Measurements from ENCODE around the gene RBMS1.

The RBMS1 gene

DNA sequence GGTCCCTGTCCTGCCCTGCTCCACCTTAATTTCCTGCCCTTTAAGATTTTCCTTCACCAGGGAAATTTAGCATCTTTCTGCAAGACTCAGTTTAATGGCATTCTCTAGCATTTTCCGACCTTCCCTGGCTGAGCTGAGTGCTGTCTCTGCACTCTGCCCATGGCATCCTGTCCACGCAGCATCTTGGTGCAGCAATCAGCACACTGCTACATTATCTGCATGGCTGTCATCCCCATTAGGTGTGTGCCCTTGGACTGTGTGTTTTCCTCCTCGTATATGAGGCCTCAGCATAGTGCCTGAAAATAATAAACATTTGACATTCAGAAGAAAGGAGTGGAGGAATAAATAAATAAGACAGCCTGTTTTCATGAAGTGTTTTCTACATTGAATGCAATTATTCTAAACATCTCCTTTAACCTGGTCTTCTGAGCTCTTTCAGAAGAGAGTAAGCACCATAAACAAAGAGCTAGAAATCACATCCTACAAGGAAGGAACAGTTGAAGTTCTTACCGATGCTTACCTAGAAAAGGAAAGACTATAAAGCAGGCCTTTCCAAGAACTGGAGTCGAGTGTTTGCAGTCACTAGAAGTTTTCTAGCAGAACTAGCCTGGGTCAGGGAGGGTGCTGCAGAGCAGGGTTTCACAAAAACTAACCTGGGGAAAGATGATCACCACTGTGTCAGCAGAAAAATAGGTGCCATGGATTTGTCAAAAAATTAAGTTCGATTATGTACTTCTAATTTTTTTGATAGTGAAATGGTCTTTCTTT lies 162.2 kb downstream of the RBMS1 start:
- DNase-seq (ENCODE audit: low read depth), result no peak

DNA sequence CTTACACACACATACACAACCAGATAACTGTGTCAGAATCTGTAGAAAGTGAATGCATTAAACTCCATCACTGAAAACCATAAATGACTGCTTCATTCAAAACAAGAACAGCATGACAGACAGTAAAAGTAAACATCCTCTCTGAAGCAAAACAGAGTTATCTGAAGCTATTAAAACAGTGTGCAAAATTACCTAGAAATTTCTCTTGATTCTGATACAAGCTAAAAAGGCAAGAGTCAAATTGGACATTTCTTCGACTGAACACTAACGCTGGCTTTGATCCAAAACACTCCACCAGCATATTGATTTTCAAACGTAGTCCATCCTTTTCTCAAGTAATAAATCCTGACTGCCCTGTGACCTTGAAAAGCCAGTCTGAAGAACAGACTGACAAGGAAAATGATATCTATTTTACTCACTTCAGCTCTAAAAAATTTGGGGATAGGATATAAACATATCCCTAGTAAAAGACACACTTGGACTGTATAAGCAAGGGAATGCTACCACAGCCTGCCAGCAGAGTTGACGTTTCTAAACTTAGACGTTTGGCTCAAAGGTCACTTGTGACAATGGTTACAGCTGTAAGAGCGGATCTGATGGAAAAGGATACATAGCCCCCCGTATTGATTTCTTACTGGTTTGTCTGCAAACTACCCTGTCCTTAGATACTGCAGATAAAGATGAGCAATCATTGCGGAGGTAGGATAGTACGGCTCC lies 164.6 kb downstream of the RBMS1 start:
- no peak for DNase-seq (ENCODE audit: low read depth)

DNA sequence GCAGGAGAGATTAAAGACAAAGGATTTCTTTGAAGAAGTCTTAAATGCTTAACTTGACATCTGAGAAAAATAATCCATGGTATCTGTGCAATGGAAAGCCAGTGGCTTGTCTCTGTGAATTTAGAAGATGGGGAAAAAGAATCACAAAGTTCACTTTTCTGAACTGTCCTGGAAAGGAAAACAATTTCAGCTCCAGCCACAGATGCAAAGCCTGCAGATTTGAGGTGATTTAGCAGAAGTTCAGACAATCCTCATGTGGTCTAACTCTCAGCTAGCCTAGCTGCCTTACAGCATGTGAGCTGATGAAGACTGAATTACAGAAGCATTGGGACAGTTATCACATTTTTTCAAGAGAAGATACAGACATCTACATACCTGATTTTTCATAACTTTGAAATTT lies 166.8 kb downstream of the RBMS1 start:
- no peak for DNase-seq (ENCODE audit: low read depth)

DNA sequence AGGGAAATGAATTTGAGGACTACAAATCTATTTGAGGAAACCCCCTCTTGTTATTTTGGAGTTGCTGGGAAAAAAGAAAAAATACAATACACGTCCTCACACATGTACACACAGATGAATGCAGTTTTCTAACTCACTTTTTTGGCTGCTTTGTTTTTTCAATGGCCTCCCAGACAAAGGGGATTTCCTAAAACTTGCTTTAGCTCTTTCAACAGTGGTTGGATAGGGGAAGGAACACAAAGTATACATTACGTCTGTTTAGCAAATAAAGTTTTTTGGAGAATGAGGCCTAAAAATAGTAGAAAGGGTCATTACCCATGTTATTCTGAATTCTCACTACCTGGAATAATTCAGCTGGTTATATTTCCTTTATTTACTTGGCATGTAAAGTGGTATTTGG lies 168.2 kb downstream of the RBMS1 start:
- no peak for DNase-seq (ENCODE audit: low read depth)

DNA sequence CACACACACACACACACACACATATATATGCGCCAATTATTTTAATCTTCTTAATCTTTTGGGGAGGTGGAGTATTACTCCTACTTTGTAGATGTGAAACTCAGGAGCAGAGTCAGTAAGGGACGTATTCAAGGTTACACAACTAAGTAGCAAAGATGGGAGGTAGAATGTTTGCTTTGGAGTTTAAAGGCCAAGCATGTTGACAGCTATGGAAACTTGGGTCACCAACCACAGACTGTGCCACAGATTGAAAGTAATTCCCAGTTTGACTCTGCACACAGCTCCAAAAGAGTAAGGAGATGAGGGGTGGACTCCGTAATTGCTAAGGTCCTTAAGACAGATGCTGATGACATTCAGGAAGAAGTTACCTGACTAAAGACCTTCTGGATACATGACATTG lies 168.7 kb downstream of the RBMS1 start:
- no peak for DNase-seq (ENCODE audit: low read depth)

DNA sequence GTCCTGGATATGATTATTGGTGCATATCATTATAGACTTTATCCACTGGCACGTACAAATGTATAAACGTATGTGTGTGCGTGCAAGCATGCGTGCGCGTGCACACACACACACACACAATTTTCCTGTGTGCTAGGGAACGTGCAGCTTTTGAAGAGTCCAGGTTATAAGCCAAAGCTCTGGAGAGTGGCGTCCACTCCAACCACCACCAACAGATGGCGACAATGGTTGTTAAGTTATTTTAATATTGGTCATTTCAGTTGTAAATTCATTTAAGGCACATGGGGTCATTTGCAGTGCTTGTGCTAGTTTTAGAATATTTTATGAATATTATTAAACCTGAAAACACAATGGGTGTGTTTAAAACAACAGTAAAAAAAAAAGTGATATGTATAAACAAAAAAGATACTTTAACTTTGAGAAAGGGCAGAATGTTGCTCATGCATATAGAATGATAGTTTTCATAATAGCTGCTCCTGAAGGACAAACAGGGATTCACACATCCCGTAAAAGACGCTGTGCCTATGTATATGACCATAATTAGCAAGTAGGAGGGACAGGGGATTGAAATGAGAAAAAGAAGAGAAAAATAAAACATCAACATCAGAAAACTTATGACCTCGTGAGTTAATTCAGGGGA lies 169.3 kb downstream of the RBMS1 start:
- DNase-seq (ENCODE audit: low read depth), result no peak

DNA sequence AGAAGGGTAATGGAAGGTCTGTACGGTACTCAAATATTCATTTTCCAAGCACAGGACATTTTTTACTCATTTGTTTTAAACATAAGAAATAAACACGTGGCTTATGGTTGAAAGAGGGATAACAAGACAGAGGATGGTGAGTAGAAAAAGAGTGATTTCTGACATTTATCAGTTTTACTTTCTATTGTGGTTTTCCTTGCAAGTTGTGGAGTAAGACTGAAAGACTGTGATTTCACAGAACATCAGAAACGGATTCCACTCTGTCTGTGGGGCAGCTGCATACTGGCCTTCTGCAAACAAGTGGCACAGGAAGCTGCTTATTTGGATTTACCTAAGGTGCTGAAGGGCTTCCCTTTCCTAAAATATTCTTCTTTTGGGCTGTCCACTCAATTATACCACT lies 171.3 kb downstream of the RBMS1 start:
- no peak for DNase-seq (ENCODE audit: low read depth)

DNA sequence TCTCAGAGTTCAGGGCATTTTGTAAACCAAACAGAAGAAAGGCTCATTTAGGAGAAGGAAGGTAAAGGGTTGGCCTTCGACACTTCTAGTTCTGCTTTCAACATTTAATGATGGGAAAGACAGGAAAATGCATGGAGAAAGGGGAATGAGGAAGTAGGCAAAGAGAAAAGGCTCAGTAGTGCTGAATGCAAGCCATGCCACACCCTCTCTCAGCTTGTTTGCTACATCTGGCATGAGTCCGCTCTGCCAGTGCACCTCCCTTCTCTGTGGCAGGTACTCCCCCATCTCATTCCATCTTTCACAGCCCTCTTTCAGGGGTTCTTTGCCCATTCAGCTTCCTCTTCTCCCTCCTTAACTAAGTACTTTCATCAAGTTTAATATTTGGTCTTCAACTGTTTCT lies 172.6 kb downstream of the RBMS1 start:
- DNase-seq (ENCODE audit: low read depth), result no peak

DNA sequence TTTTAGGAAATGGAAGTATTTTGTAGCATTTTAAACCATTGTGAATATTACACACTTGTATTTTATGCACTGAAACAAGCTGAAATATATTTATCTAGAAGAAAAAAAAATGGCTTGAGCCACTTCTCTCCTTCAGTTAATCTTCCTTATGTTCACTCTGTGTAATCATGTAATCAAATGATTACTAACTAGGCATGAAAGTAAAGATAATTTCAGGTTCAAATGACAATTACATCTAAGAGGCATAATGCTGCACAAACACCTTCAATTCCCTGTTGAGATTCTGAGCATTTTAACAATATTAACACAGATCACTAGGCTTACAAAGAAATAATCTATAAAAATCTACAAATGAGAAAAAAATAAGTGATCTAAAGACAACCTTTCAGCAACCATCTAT lies 173.9 kb downstream of the RBMS1 start:
- no peak for DNase-seq (ENCODE audit: low read depth)

DNA sequence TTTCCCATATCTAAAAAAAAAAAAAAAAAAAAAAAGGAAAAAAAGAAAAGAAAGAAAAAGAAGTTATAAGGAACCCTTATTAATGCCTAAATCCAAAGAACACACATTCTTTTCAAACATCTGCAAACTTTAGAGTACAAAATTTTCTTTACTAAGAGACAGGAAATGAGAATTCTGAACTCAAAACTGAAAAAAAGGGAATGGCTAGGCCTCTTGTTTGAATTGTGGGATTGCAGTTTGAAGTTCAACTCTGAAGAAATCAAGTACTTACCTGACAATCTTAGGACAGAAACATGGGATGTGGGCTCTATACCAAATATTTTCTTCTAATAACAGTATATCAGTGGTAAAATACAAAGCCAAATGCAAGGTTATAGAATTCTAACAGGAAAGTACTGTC lies 175.4 kb downstream of the RBMS1 start:
- DNase-seq (ENCODE audit: low read depth), result no peak

DNA sequence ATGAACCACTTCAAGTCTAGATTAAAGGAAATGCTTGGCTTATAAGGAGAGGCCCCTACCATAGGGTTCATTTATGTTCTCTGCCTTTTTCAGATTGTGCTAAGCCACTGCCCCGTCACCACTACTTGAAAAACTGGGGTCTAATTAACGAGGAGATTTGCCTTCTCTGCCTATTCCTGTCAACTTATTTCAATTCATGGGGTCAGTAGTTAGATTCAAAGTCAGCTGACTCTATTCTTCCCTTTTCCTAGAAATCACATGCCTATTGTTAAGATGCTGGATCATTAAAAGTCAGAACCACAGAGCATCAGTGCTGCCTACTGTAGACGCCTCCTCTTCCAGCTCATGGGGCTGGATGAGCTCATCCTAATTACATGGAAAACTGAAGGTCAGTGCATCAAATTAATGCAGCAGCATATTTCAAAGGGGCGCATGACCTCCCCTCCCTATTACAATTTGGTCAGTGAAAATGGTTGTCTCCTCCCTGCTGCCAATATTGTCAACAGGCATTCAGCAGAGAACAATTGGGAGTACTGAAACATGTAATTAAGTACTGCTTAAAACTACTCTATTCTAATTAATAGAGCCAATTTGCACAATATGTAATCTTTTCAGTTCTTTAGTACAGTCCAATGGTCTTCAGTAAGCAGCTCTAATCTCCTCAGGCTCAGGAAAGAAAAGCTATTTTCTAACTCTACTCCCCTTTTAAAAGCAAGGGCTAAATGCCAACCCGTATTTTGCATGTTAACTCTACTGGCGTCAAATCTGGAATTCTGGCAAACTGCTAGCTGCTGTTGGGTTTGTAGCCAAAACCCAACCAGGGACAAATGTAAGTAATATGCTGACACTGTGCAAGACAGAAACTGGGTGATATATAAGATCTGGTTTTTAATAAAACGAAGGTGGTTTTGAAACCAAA lies 176.2 kb downstream of the RBMS1 start:
- DNase-seq (ENCODE audit: low read depth), result peak; percentile 64

DNA sequence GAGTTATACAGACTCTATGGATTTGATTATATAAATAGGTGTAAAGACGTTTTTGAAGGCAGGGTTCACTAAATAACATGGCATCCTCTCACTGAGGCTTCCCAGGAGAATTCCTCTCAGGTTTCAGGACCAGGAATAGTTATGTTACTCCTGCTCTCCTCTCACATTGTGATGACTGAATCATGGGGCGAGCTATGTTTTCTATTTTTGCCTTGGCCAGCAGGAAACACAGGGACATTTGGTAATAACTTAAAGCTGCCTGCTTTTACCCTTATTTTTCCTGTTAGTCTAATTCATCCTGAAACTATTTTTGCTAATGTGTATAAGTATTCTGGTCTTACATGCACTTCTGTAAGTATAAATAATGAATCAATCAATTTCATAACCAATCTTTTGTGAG lies 178.3 kb downstream of the RBMS1 start:
- DNase-seq (ENCODE audit: low read depth), result no peak

DNA sequence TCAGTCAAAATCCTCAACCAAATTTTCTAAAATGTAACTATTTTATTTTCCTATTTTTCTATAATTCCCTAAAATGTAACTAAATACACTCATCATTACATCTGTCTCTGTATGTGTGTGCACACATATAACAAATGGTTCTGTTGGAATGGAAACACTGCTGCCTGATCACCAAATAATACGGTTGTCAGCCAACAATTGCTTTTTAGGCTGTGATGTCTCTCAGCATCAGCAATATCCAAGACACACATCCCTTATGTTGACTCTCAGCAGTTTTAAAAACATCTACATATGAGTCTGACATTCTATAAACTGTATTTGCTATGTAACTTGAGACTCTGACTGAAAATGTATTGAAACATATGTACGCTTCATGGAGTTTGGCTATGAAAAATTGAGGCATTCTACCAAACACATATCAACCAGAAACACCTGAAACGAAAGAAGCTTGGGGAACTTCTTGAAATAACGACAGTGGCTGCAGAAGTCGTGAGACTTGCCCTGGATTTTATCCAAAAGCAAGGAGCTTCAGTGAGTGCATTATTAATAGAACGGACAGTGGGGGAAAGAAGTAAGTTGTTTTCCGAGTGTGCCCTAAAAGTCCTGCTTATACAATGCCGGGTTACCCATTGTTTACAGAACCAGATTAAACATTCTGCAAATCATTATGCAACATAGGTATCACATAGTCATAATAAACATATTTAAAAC lies 183.3 kb downstream of the RBMS1 start:
- DNase-seq (ENCODE audit: low read depth), result no peak

DNA sequence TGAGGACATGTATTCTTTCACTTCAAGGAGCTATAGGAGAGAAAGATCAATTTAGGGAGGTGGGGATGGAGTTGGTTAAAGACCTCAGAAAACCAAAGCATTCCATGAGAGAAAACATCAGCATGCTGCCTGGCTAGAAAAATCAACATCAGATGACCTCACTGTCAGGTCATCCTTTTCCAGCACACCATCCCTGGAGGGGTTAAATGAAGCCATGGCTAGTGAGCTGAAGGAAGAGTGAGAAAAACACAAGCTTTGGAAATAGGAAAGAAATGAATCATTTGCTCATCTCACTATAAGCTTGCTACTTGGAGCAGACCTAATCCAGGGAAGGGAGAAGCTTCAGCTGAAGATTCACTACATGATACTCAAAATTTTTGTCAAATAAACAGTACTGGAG lies 184.0 kb downstream of the RBMS1 start:
- DNase-seq (ENCODE audit: low read depth), result no peak

DNA sequence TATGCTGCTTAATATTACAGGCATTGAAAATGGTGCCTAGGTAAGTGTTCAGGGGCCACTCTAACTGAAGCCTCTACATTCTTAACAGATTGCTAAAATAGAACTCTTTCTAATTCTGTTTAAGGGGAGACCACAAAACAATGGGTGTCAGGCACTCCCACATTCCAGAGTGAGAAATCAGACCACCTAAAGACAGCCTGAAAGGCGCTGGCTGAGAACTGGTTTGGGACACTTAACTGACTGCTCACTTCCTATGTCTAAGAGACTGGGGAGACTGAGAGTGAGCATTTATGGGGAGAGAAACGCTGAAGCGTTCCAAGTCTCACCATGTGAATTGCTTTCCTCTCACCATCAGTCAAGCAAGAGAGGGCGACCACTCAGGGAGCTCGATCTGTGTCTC lies 184.7 kb downstream of the RBMS1 start:
- no peak for DNase-seq (ENCODE audit: low read depth)

DNA sequence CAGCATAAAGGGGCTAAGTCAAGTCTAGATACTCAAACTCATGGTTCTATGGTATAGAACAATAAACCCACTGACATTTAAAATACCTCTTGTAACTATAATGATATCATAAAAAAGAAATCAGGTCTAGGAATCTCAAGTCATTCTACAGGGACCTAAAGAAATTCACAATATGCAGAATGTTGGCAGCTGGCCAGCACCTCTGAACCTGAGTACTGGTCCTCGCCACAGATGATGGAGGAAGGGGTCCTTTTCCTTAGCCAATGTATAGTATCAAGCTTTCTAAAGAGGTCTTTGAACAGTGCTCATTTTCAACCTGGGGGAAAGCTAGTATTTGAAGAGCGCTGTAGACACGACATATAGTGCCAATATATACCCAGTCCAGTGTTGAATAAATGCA lies 185.1 kb downstream of the RBMS1 start:
- DNase-seq (ENCODE audit: low read depth), result no peak

DNA sequence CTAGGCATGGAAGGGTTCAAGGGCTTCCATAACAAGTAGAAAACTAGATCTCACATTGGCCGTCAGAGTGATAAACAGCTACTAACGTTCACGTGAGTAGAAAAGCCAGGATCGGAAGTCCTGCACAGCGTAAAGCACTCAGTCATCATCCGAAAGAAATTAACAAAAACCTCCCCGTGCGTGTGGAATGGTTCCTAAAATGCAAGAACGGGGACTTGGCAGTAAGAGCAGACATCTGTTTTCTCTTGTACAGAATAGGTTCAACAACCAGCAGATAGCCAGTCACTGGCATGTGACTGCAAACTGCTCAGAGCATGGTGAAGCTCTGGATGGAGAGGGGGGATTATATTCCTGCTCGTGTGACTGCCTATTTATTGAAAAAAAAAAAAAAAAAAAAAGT lies 186.6 kb downstream of the RBMS1 start:
- DNase-seq (ENCODE audit: low read depth), result peak; percentile 70

DNA sequence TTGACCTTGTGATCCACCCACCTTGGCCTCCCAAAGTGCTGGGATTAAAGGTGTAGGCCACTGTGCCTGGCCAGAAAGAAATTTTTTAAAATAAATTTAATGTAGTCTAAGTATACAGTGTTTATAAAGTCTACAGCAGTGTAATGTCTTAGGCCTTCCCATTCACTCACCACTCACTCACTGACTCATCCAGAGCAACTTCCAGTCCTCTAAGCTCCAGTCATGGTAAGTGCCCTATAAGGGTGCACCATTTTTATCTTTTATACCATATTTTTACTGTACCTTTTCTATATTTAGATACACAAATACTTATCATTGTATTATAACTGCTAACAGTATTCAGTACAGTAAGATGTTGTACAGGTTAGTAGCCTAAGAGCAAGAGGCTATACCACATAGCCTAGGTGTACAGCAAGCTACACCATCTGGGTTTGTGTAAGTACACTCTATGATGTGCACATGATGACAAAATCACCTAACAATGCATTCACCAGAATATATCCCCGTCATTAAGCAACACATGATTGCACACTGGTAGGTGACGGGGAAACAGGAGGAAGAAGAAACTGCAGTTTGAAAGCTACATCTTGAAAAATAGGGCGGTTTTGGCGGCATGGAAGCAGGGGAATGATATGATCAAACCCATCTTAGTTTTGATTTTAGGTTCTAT lies 188.4 kb downstream of the RBMS1 start:
- no peak for DNase-seq (ENCODE audit: low read depth)

DNA sequence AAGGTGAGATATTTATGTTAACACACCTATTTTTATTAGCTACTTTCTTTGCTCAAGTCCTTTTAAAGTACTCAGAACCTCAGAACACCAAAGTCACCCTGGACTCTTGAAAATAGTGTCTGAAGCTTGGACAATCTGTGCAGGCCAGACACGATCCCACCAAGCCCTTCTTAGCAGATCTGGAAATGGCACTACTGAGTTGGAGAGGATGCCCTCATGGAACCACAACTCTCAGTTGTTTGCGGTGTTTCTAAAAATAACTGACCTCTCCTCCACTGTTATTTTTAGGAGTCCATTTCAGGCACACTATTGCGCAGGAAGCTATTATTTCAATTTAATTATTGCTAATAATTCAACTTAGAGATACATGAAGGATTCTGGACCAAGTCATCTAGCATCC lies 190.1 kb downstream of the RBMS1 start:
- no peak for DNase-seq (ENCODE audit: low read depth)

DNA sequence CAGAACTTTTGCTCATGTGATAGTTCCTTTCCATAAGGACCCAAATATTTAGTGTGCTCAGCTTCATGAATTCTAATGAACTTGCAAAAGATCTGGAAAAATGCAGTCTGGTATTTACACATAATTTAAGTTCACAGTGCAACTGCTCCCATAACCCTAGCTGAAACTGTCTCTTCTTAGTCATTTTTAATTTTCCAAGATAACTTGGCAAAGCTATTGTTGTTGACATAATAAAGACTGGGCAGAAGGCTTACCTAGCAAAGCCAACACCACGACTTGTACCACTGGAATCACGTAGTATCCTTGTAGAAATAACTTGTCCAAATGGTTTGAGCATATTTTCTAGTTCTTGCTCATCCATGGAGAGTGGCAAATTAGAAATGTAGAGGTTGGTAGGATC lies 190.5 kb downstream of the RBMS1 start:
- DNase-seq (ENCODE audit: low read depth), result no peak

DNA sequence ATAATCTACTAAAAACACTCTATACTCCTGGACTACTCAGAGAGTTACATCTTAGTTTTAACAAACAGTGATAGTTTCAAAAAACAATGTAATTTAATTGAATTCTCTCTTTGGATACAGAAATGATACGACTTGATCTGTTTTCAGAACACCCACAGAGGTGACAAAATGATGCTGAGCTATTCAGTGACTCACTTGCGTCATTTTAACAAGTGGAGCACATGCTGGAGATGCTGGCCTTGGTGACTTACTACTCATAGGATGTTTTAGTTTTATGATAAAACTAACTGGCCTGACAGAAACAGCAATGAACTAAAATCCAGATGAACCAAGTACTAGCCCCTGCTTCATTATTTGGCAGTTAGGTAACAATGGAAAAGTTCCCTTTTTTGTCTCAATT lies 192.2 kb downstream of the RBMS1 start:
- DNase-seq (ENCODE audit: low read depth), result no peak
